NCI-H446 (cell line): ENCODE measurements around the gene NTPCR.

Experiments
- DNase-seq, 2 experiments: peaks; one replicate each; lab custom pipeline; 2025; lab: John Stamatoyannopoulos, UW

Gene NTPCR

DNA sequence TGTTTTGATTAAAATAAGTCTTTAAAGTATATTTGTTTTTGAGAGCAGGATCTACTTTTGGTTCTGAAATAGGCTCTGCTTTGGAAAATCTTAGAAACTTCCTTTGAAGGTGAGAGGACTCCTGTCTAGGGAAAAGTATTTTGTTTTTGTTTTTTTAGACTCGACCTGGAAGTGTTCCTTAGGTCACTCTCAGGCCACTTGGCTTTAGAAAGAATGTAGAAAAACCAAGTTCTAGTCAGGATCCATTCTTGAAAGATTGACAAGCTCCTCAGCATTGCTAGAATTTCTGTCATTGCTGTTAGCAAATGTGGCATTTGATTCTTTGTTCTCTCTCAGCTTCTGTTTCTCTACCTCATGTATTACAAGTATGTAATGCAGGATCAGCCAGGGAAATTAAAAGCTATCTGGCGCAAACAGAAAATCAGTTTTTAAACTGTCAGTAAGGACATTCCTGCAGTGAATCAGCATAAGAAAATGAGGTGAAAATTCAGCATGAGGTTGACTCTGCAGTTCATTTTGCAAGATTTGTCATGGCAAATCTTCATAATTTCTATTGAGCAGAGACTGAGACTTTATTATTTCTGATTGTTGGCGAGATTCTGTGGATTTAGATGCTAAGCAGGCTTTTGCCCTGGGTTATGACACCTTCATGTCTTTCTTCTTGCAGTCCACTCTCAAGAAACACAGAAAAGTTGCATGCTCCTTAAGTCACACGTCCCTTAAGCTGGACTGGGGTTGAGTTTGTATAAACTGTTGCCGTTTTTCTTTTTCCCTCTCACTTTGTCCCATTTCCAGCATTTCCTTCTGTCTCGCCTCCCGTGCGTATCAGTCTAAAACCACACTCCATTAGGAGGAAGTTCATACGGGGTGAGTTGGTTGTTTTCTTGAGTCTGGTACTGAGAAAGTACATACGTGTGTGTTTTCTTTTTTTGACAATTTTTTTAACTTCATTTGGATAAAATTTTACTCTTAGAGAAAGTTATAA is 12.6 kb downstream of the NTPCR start:
- no peak for DNase-seq

GRCh38 chr1:232964601-232965000 is 14.2 kb downstream of the NTPCR start:
- no peak for DNase-seq

- no peak for DNase-seq
Measured at GRCh38 chr1:232965124-232965911, 14.9 kb downstream of the NTPCR start.

DNA sequence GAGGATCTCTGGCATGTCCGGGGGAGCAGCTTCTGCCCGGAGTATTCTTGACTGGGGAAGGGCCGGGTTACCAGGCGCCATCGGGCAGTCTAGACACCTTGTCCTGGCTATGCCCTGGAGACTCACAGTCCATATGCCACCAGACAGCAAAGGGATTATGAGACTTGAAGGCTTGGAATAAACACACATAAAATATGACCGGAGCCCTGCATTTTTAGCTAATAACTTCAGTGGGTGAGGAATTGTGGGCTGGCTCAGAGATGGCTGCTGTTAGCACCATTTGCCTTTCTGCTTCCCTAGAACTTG is 15.5 kb downstream of the NTPCR start:
- DNase-seq: no peak

DNA sequence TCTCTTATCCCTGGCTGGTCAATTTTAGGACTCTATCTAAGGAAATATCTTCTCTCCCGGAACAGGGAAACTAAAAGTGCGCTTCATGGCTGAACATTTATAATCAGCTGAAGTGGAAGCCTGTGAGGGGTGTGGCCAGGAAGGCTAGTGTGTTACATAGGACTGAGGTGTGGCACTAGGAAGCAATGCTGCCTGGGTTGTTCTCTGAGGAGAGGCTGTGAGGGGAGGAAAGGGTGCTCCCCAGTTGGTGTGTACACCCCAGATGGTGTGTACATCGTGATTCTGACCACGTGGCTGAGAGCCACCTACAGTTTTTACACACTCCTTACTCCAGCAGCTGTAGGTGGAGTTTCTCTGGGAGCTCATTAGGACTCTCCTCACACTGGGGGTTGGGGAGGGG is 16.3 kb downstream of the NTPCR start:
- DNase-seq: no peak

GRCh38 chr1:232968391-232968790 is 18.0 kb downstream of the NTPCR start:
- no peak for DNase-seq

DNA sequence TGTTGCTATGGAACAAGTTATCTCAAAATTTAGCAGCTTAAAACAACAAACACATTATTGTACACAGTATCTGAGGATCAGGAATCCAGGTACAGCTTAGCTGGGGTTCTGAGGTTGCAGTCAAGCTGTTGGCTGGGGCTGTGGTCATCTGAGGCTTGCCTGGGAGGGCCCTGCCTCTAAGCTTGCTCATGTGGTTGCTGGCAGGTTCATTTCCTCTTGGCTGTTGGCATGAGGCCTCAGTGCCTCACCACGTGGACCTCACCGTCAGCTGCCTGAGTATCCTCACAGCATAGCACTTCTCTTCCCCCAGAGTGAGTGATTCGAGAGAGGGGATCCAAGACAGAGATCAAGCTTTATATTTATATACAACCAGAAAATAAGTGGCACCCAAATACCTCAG is 18.6 kb downstream of the NTPCR start:
- no peak for DNase-seq

GRCh38 chr1:232969799-232970198 is 19.4 kb downstream of the NTPCR start:
- no peak for DNase-seq

DNA sequence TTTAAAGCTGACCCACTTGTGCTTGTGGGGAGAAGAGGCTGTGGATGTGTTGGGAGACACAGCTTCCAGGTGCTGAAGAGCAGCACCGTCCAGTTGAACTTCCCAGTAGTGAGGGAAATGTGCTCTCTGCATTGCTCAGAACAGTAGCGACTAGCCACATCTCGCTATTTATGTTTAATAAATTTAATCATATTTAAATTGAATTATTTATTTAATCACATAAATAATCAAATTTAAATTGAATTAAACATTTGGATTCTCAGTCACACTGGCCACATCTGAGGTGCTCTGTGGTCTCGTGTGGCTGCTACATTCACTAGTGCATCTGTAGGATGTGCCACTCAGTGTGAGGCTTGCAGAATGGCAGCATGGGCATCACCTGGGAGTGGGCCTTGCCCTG is 20.1 kb downstream of the NTPCR start:
- no peak for DNase-seq

- DNase-seq: no peak
Measured at GRCh38 chr1:232973652-232974611, 23.5 kb downstream of the NTPCR start.

- no peak for DNase-seq
Measured at GRCh38 chr1:232974971-232975370, 24.6 kb downstream of the NTPCR start.

DNA sequence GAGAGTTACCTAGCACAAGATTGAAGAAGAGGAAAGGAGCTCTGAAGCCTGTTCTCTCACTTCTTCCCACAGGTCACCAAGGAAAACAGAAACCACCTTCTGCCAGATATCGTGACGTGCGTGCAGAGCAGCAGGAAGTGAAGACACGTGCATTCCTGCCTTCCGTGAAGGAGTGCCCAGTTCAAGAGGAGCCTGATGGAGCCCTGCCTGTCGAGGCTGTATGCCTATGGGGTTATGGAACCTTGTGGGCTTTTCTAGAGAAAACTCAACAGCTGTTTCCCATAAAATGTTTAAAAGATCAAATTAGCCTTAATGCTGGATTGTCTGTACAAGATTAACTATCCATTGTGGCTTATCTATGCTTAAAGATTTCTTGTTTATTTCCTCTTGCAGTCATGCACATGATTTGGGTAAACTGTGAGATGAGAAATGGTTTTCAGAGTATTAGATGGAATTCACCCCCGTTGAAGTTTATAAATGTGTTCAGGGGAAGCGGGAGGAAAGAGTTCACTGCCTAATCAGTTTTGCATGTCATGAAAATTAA is 27.8 kb downstream of the NTPCR start:
- DNase-seq: no peak

DNA sequence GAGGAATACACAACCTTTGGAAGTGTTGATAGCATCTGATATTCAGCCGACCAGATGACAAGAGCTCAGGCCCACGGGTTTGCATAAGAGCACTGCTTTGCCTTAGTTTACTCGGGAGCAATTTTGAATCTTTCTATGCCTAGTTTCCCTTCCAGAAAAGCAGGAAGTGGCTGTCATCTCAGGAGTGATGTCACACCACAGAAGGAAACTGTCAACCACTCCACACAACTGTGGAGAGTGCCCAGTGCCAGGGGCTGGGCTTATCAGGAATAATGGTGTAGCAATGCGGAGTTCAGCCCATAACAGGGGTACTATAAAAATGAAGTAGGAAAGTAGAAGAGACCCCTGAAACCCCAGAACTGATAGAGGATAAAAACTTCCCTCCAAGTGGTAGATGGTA is 28.4 kb downstream of the NTPCR start:
- DNase-seq: no peak

DNA sequence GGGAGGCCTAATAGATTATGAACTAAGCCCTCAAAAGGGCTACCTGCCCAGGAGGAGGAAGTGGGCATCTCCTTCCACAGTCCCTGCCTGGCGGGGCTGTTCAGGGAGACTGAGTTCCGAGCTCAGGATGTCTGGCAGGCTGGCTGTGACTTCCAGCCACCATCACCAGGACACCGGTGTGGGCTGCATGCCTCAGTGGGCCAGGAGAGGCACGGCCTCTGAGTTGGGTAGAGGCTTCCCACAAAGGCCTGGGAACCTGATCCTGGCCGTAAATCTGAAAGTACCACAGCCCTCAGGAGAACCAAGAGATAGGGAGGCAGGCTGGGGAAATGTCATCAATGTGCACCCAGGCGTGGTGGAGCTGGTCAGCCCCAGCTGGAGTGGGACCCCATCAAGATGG is 29.1 kb downstream of the NTPCR start:
- no peak for DNase-seq

DNA sequence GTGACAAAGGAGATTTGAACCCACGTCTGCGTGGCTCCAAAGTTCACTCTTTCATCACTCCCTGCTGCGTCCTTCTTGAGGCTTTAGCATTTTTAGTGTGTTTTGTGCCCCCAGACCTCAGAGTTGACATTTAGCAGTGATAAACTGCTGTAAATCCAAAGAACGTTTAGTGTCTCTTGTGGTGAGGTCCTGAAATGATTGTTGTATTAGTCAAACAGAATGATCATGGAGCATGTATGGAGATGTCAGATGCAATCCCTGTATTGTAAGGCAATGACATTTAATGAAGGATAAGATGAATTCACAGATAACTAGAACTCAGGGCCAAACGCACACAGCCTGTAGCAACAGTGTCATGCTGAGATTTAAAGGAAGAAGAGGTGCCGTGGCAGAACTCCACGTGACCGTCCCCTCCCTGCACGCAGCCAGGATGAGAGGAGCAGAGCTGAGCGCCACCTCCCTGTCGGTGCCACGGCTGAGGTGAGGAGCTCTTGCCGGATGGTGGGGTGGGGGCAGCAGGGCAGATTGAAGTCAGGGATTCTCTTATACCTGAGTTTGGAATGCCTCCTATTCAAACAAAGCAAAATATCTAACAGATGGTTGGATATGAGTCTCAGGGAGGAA is 30.1 kb downstream of the NTPCR start:
- no peak for DNase-seq

DNA sequence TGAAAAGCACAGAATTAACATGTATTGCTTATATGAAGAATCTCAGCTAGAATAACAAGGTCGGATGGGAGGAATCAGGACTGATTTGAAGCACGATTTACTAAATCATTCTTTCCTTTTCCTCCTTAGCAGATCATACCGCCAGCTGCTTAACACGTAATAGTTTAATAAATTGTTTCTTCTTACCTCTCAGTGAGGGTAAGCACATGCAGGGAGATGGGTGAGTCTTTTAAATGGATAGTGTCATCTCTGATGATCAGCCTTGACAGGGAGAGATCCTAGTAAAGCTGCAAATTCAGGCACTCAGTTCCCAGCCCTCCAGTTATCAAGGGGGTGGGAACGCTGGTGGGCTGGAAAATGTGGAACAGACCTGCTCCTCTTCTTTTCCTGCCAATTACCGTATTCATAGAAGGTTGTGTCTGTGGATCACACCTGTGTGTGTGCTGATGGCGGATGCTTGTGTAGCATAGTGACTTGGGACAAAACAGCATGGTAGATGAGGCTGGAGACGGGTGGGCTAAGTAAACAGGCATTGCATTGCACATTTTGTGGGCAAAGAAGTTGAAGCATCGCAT is 30.7 kb downstream of the NTPCR start:
- no peak for DNase-seq

DNA sequence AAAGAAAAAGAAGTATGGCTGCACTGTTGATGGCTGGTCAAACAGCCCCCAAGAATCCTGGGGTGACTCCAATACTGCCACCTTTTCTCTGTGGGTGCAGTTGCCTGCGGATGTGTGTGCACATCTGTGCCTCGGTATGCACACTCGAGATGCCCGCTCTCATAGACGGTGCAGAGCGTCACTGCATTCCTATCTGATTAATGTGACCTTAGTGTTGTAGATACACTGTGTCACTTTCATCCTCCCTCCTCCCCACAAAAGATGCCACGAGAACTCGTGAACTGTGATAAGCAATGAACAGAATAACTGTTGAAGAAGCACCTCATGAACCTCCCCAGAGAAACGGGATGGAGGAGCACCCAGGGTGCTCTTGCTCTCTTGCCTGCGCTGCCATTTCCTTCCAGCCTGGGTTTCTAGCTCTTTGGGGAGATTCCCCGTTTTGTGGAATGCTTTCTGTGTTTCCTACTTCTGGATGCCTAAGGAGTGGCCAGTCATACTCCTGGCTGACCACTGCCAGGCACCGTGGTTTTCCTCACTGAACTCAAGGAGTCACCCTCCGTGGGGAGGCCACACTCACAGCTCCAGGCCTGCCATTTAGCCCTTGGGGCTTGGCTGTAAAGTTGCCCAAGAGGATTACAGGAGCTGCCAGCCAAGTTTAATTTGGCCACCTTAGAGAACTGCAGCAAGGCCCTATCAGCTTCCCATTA is 32.0 kb downstream of the NTPCR start:
- DNase-seq: no peak

GRCh38 chr1:232983375-232983774 is 33.0 kb downstream of the NTPCR start:
- DNase-seq: no peak

DNA sequence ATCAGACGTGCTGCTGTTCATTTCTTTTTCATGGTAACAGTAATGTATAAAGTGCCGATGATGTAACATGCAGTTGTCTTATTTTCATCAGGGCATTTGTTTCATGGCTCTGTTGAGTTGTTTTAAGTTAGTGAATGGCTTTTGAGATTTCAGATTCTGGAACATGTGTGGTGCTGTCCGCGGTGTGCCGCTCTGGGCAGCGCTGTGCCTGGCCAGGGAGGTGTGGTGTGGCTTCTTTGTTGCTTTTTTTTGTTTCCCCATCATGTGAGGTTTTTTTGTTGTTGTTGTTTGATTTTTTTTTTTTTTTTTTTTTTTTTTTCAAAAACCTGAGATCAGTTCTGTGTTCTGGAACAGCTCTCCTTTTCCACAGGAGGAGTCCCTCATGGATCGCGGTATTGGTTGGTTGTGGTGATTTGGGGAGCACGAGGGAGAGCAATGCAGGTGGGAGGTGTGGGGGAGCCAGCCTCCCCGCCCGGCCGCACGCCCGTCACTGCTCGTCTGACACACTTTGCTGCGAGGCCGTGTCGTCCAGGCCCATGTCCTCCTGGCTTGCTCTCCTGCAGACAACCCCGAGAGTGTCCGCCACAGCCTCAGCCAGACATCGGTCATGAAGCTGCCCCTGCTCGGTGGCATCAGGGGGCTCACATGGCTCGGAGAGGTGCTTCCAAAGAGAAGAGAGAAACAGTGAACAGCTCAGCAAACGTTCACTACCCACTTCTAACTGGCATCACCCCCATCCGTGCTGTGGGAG is 33.6 kb downstream of the NTPCR start:
- DNase-seq: no peak
